ENCODE measurements around the gene MAP3K3.

MAP3K3 gene

GRCh38 chr17:63622574-63623390 lies 565 bp downstream of the MAP3K3 start:
- no peak for FAIRE-seq

- no peak for FAIRE-seq
These were observed 1.7 kb downstream of the MAP3K3 start for GRCh38 chr17:63623786-63624530.

DNA sequence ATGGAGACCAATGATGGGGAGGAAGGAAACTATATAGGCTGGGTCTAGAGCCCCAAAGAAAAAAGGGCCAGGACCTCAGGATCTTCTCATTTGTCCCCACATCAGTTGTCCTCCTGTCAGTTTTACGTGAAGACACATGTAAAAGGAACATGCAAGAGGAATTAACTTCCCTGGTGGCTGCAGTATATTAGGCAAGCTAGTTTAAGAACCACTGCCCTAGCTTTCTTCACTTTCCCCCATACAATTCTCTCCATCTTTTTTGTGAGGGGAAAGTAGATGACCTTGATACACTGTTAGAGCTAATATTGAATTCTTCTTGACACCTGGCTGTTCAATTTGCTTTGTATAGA lies 2.3 kb downstream of the MAP3K3 start:
- no peak for FAIRE-seq

- FAIRE-seq: no peak
These were observed 4.4 kb downstream of the MAP3K3 start for GRCh38 chr17:63626551-63627180.

- no peak for FAIRE-seq
These were observed 7.4 kb downstream of the MAP3K3 start for GRCh38 chr17:63629627-63630026.

- no peak for FAIRE-seq
These were observed 8.8 kb downstream of the MAP3K3 start for GRCh38 chr17:63631062-63631461.

GRCh38 chr17:63631626-63632025 lies 9.4 kb downstream of the MAP3K3 start:
- FAIRE-seq: no peak

- FAIRE-seq: no peak
These were observed 11.5 kb downstream of the MAP3K3 start for GRCh38 chr17:63633742-63634141.

DNA sequence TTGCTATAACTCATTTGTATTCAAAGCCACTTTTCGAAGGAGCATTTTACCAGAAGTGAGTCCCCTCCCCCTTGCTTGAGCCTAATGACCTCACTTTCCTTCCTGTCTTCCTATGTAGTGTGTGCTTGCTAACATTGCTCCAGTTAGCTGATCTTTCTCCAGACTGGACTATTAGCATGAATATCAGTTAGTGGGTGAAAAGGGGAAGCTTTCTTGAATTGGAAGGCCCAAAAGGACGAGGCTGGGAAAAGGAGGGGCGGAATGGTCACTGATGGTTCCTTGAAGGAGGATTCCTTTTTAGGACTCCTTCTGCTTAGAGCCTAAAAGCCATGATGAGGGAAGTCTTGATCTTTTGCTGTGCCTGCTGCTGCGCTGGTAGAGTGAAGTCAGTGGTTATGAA lies 11.9 kb downstream of the MAP3K3 start:
- no peak for FAIRE-seq

- no peak for FAIRE-seq
These were observed 12.6 kb downstream of the MAP3K3 start for GRCh38 chr17:63634816-63635215.

DNA sequence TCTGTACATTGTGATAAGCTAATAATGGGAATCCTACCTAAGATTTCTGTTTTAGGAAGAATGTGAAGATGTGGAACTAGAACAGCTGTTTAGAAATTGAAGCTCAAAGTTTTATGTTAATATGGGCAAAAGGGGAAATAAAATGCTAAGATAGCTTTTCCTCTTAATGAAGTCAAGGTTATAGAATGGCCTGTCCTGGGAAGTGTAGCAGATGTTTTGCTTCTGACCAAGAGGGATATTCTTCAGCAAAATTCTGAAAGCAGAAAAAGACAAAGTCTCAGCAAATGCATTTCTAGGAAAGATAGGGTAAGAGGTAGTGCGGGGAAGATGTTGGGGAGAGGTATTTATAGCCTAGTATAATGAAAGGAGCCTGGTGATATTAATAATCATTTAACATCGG lies 13.1 kb downstream of the MAP3K3 start:
- no peak for FAIRE-seq

GRCh38 chr17:63635787-63636186 lies 13.6 kb downstream of the MAP3K3 start:
- FAIRE-seq: no peak

DNA sequence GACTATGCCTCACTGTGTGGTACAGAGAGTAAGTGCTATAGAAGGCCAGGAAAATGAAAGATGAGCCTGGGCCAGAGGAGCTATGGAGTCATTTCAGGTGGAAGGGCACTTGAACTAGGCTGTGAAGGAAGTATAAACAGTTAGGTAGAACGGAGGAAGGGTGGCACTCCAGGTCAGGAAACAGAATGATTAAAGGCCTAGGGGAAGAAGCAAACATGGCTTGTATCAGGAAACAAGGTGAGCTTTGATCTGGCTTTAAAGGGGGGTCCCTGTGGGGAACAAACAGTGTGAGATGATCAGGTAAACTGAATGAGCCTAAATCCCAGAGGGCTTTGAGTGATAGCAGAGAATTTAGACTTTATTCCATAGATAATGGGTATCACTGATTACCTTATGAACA lies 16.9 kb downstream of the MAP3K3 start:
- FAIRE-seq: no peak

DNA sequence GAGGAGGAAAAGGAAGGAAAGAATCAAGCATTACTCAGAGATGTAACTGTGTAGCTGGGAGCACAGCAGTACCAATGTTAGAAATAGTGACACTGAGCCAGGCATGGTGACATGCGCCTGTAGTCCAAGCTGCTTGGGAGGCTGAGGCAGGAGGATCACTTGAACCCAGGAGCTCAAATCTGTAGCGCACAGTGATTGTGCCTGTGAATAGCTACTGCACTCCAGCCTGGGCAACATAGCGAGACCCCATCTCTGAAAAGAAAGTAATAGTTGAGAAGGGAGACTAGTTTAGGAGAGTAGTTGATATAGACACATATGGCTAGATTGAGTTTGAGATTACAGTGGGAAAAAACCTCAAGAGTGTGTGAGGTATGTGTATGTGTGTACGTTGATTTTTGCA lies 17.8 kb downstream of the MAP3K3 start:
- no peak for FAIRE-seq

DNA sequence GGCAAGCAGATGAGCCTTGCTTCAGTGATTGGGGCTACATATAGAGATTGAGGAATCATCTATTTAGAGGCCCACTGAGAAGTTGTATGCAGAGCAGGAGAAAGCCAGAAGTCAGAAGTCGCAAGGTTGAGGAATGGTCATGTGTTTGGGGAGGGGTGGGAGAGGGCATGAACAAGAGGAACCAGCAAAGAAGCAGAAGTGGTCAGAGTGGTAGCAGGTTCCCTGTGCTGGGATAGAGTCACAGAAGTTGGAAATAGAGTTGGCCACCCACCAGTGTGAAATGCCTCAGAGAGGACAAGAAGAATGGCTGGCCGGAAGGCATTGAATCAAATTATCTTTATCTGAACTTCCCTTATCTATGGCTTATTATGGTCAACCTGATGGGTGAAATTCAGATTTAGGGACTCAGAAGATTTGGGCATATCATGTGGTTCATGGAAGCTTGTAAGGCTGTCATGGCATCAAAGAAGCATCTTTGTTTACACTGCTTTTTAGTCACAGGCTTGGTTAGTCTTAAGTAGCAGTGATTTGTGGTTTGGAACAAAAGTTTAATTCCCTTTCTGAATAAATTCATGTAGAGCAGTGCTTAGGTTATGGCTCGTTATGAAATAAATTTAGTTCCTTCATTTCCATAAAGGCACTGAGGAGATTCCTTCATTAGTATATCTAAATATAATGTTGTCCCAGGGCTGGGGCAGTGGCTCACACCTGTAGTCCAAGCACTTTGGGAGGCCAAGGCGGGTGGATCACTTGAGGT lies 19.7 kb downstream of the MAP3K3 start:
- no peak for FAIRE-seq

- FAIRE-seq: no peak
These were observed 22.6 kb downstream of the MAP3K3 start for GRCh38 chr17:63644846-63645245.

DNA sequence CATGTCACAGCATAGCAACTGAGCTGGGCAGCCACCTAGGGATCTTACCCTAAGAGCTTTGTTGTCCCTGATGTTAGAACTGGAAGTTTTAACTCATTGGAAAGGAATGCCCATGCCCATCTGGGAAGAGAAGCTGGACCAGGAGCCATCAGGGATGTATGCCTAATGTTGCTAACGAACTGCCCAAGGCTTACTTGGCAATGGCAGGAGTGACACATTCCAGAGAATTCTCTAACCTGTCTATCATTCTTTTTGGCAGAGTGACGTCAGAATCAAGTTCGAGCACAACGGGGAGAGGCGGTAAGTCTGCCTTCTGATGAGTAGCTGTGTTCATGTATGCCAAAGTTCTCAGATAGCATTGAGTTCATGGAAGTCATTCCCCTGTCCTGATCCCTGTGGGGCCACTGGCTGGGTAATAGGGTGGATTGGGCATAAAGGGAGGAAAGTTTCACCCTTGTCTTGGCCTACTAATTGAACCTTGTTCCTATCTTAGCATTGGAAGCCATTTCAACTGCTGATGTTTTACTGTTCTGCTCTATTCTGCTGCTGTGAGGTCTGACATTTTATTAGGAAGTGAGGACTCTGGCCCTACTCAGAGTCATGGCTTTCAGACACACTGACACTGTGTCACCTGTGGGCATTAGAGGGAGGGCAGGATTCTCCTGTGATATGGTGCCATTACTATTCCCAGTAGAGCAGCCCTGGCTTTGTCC lies 23.7 kb downstream of the MAP3K3 start:
- no peak for FAIRE-seq

DNA sequence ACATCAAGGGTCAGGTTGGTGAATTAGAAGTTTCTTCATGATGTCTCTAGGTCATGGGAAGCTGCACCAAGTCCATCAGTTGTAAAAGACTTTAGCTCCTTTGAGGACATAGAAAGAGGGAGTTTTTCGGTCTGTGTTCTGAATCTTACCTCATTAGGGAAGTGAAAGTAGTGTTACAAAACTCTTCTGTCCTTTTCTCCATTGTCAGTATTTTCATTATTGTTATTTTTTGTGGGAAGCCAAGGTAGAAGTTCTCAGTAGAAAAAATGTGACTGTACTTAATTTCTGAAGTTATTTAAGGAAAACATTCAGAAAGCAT lies 24.2 kb downstream of the MAP3K3 start:
- no peak for FAIRE-seq

DNA sequence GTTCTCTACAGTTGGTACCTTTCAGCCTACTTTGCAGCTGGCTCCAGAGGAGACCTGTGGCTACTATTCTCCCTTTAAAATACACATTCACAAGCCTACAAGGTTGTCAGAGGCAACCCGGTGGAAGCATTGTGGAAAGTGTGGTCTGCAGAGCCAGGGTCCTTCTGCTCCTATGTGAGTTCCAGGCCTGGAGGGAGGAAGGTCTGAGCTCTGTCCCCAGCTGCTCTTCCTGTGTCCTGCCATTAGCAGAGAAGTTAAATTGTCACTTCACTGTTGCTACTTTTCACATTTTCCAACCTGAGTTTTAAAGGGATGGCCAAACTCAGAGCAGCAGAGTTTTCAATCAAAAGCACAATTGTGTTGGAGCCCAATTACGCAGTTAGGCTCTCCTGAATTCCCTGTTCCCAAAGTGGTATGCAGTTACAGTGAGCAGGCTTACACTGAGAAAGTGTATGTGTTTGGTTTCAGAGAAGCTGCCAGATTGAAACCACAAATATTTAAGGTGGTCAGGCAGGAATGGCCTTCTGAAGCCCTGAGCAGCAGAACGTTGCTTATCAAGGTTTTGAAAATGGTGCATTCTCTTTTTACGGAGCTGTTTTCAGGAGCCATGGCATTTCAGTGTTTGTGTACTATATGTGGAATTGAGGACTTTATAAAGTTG lies 25.0 kb downstream of the MAP3K3 start:
- no peak for FAIRE-seq

GRCh38 chr17:63647936-63648335 lies 25.7 kb downstream of the MAP3K3 start:
- no peak for FAIRE-seq

GRCh38 chr17:63649813-63650212 lies 27.6 kb downstream of the MAP3K3 start:
- FAIRE-seq: no peak

DNA sequence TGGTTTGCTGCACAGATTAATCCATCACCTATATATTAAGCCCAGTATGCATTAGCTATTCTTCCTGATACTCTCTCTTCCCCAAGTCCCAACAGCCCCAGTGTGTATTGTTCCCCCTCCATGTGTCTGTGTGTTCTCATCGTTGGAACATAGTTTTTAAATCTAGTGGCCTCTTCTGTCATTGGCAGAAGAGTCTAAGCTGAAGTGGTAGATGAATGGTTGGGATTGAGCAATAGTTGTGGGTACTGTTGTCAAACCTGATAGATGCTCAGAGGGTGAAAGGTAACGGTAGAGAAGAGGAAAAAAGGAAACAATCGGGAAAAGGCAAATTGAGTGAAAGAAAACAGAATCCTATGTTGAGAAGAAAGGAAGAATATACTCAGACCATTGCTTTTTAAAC lies 29.9 kb downstream of the MAP3K3 start:
- no peak for FAIRE-seq

Measured in A204.1 (cell line).